Erythroblast (primary cell): ENCODE measurements around the gene STOX2.

ENCODE experiments used
- GATA1 ChIP-seq: IDR thresholded peaks from 2 replicates; pipeline ENCODE4 v1.6.1; 2011; ENCODE audit warnings: low read depth, mild to moderate bottlenecking, control low read depth, low read length, moderate library complexity
- POLR2A ChIP-seq: IDR thresholded peaks from 2 replicates; pipeline ENCODE4 v1.6.1; 2011; ENCODE audit warnings: mild to moderate bottlenecking, low read length

DNA sequence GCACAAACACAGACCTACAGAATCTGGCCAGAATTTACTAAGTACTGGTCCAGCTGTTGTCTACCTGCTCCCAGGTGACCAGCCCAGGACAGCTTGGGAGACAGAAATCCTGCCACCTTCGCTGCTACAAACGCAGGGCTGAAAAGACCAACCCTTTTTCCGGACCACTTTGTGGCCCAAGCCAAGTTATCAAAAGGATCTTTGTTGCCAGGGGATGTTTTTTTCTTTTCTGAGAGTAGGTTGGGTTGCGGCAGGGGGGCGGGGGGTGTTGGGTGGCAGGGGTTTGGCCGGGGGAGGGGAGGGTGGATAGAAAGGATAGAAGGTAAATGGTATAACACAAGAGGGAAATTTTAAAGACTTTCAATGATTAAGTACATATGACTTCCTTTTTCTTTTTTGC lies 63.4 kb downstream of the STOX2 start:
- TF ChIP-seq POLR2A (no peak), GATA1 (no peak)
